ENCODE results near the gene TACR1.

- TF ChIP-seq CTCF (conservative IDR thresholded peaks at IDR 0.05; ENCODE audit: low read depth, low read length), result no peak
- TF ChIP-seq EZH2 (IDR thresholded peaks at IDR 0.05; ENCODE audit: borderline replicate concordance, low read depth, low read length, poor library complexity, severe bottlenecking), result no peak
Observed at GRCh38 chr2:75007061-75007460, 192.3 kb downstream of the TACR1 start.

All from A673 (cell line).